Measurements from ENCODE around the gene ADAMTSL4.

- TF ChIP-seq CTCF (IDR thresholded peaks at IDR 0.05) (no peak), POLR2A (IDR thresholded peaks at IDR 0.05) (no peak)
These were observed 13.5 kb upstream of the ADAMTSL4 start for GRCh38 chr1:150535511-150536287.
